DND-41 (cell line): ENCODE results near the gene STN1.

Experiments
- EZH2 ChIP-seq: IDR thresholded peaks from 3 replicates; pipeline ENCODE4 v1.6.1; 2012; ENCODE audit warnings: borderline replicate concordance, low read depth, mild to moderate bottlenecking, moderate library complexity, low read length, inconsistent platforms; ENCODE audit not compliant: severe bottlenecking
- TF ChIP-seq, protein P1 (sequence below): IDR thresholded peaks from 2 replicates; pipeline ENCODE4 v1.5.1; 2012; ENCODE audit warnings: borderline replicate concordance, low read length, moderate library complexity, mild to moderate bottlenecking; ENCODE audit not compliant: poor library complexity, severe bottlenecking; ENCODE audit errors: extremely low read depth

DNA sequence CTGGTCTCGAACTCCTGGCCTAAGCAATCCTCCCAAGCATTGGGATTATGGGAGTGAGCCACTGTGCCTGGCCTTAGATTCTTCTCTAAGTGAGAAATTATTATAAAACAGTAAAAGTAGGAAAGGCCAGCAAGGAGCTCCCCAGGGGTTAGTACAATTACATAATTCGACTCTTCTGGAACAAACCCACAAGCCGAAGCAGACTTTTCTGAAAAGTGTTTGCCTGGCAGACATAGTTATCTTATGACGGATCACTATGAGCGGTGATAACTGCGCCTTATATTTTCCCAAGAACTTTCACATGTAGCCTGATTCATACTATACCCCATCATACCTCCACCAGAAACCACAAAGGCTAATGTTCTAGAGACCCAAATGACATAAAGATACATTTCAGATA, 32.4 kb downstream of the STN1 start:
- TF ChIP-seq, protein P1, sequence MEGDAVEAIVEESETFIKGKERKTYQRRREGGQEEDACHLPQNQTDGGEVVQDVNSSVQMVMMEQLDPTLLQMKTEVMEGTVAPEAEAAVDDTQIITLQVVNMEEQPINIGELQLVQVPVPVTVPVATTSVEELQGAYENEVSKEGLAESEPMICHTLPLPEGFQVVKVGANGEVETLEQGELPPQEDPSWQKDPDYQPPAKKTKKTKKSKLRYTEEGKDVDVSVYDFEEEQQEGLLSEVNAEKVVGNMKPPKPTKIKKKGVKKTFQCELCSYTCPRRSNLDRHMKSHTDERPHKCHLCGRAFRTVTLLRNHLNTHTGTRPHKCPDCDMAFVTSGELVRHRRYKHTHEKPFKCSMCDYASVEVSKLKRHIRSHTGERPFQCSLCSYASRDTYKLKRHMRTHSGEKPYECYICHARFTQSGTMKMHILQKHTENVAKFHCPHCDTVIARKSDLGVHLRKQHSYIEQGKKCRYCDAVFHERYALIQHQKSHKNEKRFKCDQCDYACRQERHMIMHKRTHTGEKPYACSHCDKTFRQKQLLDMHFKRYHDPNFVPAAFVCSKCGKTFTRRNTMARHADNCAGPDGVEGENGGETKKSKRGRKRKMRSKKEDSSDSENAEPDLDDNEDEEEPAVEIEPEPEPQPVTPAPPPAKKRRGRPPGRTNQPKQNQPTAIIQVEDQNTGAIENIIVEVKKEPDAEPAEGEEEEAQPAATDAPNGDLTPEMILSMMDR: no peak
- no peak for TF ChIP-seq EZH2
